MM.1S (cell line): ENCODE results near the gene C1orf50.

Experiments
- DNase-seq: peaks from one replicate; pipeline ENCODE4 v3.0.0-alpha.2; 2015
- H2AFZ ChIP-seq: fragments of 300-600 bp; sonication (generic); 2 replicates; pipeline ENCODE4 v1.6.0; 2016; ENCODE audit warnings: antibody characterized with exemption, low read length
- H3F3A ChIP-seq: fragments of 300-600 bp; sonication (generic); 2 replicates; pipeline ENCODE4 v1.6.1; 2016; ENCODE audit warnings: mild to moderate bottlenecking, antibody characterized with exemption, low read length, moderate library complexity, mixed read lengths; ENCODE audit not compliant: insufficient read depth
- H3K27ac ChIP-seq: fragments of 300-600 bp; sonication (generic); 2 replicates; pipeline ENCODE4 v1.5.1; 2016; ENCODE audit warnings: mild to moderate bottlenecking, low read length
- H3K27me3 ChIP-seq: fragments of 300-600 bp; sonication (generic); replicated peaks from 2 replicates; pipeline ENCODE4 v1.6.0; 2016; ENCODE audit warnings: low read length; ENCODE audit not compliant: insufficient read depth
- H3K36me3 ChIP-seq: fragments of 300-600 bp; sonication (generic); replicated peaks from 2 replicates; pipeline ENCODE4 v1.6.1; 2016; ENCODE audit warnings: mild to moderate bottlenecking, low read length, mixed read lengths; ENCODE audit not compliant: insufficient read depth
- H3K4me1 ChIP-seq: fragments of 300-600 bp; sonication (generic); 2 replicates; pipeline ENCODE4 v1.6.1; 2016; ENCODE audit warnings: low read length, mixed read lengths
- H3K4me2 ChIP-seq: fragments of 300-600 bp; sonication (generic); 2 replicates; pipeline ENCODE4 v1.6.0; 2016; ENCODE audit warnings: low read depth, low read length
- H3K4me3 ChIP-seq: fragments of 300-600 bp; sonication (generic); 2 replicates; pipeline ENCODE4 v1.5.1; 2016; ENCODE audit warnings: low read length, mixed read lengths
- H3K79me2 ChIP-seq: fragments of 300-600 bp; sonication (generic); 2 replicates; pipeline ENCODE4 v1.6.1; 2016; ENCODE audit warnings: mixed run types, low read length, mixed read lengths
- H3K9ac ChIP-seq: fragments of 300-600 bp; sonication (generic); 2 replicates; pipeline ENCODE4 v1.6.1; 2016; ENCODE audit warnings: low read length, mixed read lengths
- H3K9me2 ChIP-seq: fragments of 300-600 bp; sonication (generic); replicated peaks from 2 replicates; pipeline ENCODE4 v1.6.1; 2016; ENCODE audit warnings: mild to moderate bottlenecking, low read length, mixed read lengths; ENCODE audit not compliant: insufficient read depth
- H3K9me3 ChIP-seq: fragments of 300-600 bp; sonication (generic); replicated peaks from 2 replicates; pipeline ENCODE4 v1.6.1; 2016; ENCODE audit warnings: mild to moderate bottlenecking, low read length, mixed read lengths; ENCODE audit not compliant: insufficient read depth
- H4K20me1 ChIP-seq: fragments of 300-600 bp; sonication (generic); 2 replicates; pipeline ENCODE4 v1.6.1; 2016; ENCODE audit warnings: mild to moderate bottlenecking, low read length, moderate library complexity, mixed read lengths; ENCODE audit not compliant: insufficient read depth
- EZH2 ChIP-seq: fragments of 300-600 bp; sonication (generic); optimal IDR thresholded peaks from 2 replicates; pipeline ENCODE3; 2017; ENCODE audit warnings: low read depth, mild to moderate bottlenecking, antibody characterized with exemption, low read length, mixed read lengths
- EZH2phosphoT487 ChIP-seq: fragments of 300-600 bp; sonication (generic); IDR thresholded peaks from 2 replicates; pipeline ENCODE4 v1.6.1; 2018; ENCODE audit warnings: antibody characterized with exemption, low read length
- TF ChIP-seq, protein P1 (sequence below): fragments of 300-600 bp; sonication (generic); IDR thresholded peaks from 2 replicates; pipeline ENCODE4 v1.5.1; 2016; ENCODE audit warnings: antibody characterized with exemption, low read length, mixed read lengths

The C1orf50 gene

DNA sequence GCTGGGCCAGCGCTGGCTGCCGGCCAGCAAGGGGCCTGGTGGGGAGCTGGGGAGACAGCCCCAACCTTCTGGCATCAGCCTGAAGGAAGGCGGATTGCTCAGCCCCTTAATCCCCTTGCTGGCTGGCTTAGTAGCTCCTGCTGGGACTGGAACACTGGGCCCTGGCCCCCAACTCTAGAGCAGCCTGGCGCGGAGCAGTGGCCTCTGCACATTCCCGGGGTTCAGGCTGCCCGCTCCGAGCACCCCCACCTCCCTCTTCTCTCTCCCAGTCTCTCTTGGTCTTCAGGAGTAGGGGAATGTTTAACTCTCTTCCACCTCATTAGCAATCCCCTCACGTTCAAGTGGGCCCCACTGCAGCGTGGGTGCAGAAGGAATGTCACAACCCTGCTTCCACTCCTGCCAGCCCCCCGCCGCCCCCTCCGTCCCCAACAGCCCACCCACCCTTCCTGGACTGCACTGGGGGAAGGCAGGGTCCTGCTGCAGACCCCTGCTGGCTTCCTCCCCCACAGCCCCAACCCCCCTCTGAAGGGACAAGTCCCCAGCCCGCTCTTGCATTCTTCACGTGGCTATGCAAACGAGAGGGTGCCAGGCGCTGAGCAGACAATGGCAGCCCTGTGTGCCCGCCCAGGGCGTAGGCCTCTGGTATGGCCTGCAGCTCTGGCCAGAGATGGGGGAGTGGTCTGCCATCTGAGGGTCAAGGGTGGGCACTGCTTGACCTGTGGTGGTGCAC is 26.0 kb upstream of the C1orf50 start:
- no peak overlapping the region for H3K4me2 ChIP-seq
- no peaks in the 10 kb centered on the region for H3K79me2 ChIP-seq

DNA sequence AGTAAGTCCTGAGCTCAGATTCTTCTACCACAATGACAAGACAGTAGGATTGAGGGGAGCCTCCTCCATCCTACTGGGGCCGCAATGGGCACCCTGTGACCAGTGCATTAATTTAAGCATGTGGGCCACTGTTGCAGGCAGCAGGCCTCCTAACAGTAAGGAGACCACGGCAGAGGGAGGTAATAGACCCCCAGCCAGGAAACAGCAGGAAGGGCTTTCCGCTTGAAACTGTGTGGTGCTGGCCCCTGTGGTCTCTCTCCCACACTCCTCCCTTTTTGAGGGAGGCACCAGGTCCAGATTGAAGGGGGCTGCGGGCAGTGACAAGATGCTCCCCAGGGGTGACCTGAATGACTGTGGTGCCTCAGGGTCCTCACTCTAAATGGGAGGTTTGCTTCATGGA is 25.3 kb upstream of the C1orf50 start:
- Histone ChIP-seq H3K9ac (no peak overlapping the region), H3K27ac (no peak overlapping the region), H3K9me3 (no peaks in the 10 kb centered on the region), H3K27me3 (no peaks in the 10 kb centered on the region), H3K36me3 (no peaks in the 10 kb centered on the region), H3K79me2 (no peaks in the 10 kb centered on the region), H3K9me2 (no peaks in the 10 kb centered on the region), H4K20me1 (no peaks in the 10 kb centered on the region), H3K4me1 (no peaks in the 10 kb centered on the region), H3K4me2 (no peak overlapping the region), H3F3A (no peaks in the 10 kb centered on the region), H3K4me3 (no peak overlapping the region), H2AFZ (no peak overlapping the region)
- TF ChIP-seq EZH2, result no peak
- TF ChIP-seq, protein P1, sequence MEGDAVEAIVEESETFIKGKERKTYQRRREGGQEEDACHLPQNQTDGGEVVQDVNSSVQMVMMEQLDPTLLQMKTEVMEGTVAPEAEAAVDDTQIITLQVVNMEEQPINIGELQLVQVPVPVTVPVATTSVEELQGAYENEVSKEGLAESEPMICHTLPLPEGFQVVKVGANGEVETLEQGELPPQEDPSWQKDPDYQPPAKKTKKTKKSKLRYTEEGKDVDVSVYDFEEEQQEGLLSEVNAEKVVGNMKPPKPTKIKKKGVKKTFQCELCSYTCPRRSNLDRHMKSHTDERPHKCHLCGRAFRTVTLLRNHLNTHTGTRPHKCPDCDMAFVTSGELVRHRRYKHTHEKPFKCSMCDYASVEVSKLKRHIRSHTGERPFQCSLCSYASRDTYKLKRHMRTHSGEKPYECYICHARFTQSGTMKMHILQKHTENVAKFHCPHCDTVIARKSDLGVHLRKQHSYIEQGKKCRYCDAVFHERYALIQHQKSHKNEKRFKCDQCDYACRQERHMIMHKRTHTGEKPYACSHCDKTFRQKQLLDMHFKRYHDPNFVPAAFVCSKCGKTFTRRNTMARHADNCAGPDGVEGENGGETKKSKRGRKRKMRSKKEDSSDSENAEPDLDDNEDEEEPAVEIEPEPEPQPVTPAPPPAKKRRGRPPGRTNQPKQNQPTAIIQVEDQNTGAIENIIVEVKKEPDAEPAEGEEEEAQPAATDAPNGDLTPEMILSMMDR, result no peak
- no peak for TF ChIP-seq EZH2phosphoT487
- DNase-seq, result no peak

More for the DNA sequence above, 26.0 kb upstream of the C1orf50 start:
- DNase-seq, result no peak
- Histone ChIP-seq H3K9me2 (no peaks in the 10 kb centered on the region), H3K4me1 (no peaks in the 10 kb centered on the region), H3K4me3 (no peak overlapping the region), H3K9me3 (no peaks in the 10 kb centered on the region), H4K20me1 (no peaks in the 10 kb centered on the region), H3K27ac (no peak overlapping the region), H3F3A (no peaks in the 10 kb centered on the region), H2AFZ (no peak overlapping the region), H3K27me3 (no peaks in the 10 kb centered on the region), H3K9ac (no peak overlapping the region), H3K36me3 (no peaks in the 10 kb centered on the region)
- TF ChIP-seq EZH2phosphoT487, result no peak

DNA sequence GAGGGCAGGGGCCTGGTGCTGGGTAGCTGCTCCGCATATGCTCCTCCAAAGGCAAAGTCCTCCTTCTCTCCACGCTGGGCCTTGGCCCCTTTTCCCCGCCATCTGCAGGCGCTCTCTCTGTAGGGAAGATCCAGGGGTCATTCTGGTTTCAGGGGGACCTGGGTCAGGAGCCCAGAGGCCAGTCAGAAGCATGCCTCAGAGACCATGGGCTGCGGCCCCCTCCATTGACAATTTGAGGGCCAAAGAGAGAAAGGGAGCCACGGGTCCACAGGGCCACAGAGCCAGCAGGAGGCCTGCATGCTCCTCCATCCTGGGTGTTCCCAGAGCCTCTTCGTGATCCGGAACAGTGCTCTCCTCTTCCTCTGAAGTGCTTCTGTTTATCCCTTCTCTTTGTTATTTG is 24.9 kb upstream of the C1orf50 start:
- no peak overlapping the region for H3K4me3 ChIP-seq
- TF ChIP-seq EZH2phosphoT487, result no peak
- TF ChIP-seq, protein P1, result no peak
- TF ChIP-seq EZH2, result no peak
- no peaks in the 10 kb centered on the region for H3K27me3 ChIP-seq
- H3K4me1 ChIP-seq, result no peaks in the 10 kb centered on the region
- H4K20me1 ChIP-seq, result no peaks in the 10 kb centered on the region
- H3K9me3 ChIP-seq, result no peaks in the 10 kb centered on the region
- H3K4me2 ChIP-seq, result no peak overlapping the region
- H3F3A ChIP-seq, result no peaks in the 10 kb centered on the region
- no peaks in the 10 kb centered on the region for H3K9me2 ChIP-seq
- no peaks in the 10 kb centered on the region for H3K79me2 ChIP-seq
- H3K27ac ChIP-seq, result no peak overlapping the region
- no peaks in the 10 kb centered on the region for H3K36me3 ChIP-seq
- H2AFZ ChIP-seq, result no peak overlapping the region
- no peak for DNase-seq
- H3K9ac ChIP-seq, result no peak overlapping the region

DNA sequence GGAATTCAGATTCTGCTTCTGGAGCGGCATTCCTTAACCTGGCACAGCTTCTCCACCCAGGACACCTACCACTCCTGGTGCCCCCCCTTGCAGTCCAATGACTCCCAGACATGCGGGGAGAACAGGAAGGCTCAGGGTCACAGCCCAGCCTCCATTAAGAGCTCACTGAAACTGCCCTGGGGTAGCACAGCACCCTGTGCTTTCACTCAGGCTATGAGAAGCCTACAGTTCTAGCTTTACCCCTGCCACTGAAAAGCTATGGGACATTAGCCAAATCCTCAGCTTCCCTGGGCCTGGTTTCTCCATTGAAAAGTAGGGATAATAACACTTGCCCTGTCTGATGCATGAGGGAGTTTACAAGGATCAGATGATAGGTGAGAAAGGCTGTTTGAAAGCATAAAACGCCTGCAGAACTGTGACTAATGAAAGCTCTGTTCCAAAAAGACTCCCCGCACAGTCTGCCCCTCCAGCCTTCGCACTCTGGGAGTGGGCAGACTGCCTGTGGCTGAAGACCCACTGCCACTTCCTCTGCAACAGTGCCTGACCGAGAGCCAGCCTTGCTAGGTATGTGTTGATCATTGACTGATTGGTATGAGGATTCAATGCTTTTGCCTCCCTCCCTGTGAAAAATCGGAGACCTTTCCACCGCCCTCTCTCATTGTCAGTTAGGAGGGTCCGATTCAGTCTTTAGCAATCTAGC is 24.3 kb upstream of the C1orf50 start:
- Histone ChIP-seq H4K20me1 (no peaks in the 10 kb centered on the region), H3K27me3 (no peaks in the 10 kb centered on the region), H3K4me3 (no peak overlapping the region), H3K4me2 (no peak overlapping the region), H3F3A (no peaks in the 10 kb centered on the region), H3K36me3 (no peaks in the 10 kb centered on the region), H3K4me1 (no peaks in the 10 kb centered on the region), H3K9me3 (no peaks in the 10 kb centered on the region), H3K79me2 (no peaks in the 10 kb centered on the region), H3K9ac (no peak overlapping the region), H3K27ac (no peak overlapping the region), H3K9me2 (no peaks in the 10 kb centered on the region), H2AFZ (no peak overlapping the region)
- no peak for DNase-seq
- TF ChIP-seq, protein P1, result no peak
- TF ChIP-seq EZH2phosphoT487, result no peak
- TF ChIP-seq EZH2, result no peak
